NCI-H345 treated with DMSO at 0.1 percent for 48 hours (cell line): ENCODE results near the gene FRMD1.
A peak's percentile ranks its signal among the peaks of the same experiment; 100 is the strongest.

ENCODE experiments used
- DNase-seq: peaks from one replicate; lab custom pipeline; 2025; ENCODE audit not compliant: unreplicated experiment; lab: John Stamatoyannopoulos, UW

The FRMD1 gene

GRCh38 chr6:168096271-168096764, 17.3 kb upstream of the FRMD1 start:
- no peak for DNase-seq

DNA sequence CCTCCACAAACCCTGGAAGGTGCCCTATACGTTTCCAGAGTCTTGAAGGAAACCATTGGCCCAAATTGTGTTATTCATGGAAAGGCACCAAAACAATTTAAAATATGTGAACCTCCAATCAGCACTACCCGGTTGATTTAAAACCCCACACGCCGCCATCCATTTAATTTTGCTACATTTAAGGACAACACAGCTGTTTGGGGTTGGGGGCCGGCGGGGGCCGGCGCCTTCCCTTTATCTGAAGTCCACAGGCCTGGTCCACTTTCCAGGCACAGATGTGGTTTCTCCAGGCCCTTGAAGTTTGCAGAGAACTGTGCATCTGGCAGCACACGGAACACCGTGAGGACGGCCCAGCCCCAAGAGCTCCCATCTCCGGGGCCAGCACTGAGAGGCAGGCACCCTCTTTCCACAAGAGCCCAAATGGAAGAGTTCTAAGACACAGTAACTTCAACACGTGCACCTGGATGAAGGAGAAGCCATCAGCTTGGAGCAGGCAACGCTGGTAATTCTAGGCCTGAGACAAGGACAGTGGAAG, 16.8 kb upstream of the FRMD1 start:
- no peak for DNase-seq

DNA sequence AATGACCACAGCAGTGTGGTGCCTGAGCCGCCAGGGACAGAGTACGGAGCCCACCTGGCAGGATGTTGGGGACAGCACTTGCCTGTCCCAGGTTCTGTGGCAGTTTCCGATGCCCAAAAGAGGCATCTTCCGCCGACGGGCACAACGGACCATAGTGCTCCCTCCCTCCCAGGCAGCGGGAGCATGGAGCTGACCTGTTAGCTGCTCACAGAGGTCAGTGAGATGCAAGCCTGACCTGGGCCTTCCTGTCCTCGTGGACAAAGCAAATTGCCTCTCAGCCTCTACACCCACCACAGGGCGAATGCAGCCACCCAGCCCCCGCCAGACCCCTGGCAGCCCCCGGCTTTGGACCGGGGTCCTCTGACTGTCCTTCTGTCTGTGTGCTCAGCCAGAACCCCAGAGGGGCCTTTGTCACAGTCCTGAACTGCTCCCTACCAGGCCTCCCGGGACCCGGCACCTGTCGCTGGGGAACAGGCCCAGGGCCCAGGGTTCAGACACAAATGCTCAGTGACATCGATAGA, 16.2 kb upstream of the FRMD1 start:
- no peak for DNase-seq

DNA sequence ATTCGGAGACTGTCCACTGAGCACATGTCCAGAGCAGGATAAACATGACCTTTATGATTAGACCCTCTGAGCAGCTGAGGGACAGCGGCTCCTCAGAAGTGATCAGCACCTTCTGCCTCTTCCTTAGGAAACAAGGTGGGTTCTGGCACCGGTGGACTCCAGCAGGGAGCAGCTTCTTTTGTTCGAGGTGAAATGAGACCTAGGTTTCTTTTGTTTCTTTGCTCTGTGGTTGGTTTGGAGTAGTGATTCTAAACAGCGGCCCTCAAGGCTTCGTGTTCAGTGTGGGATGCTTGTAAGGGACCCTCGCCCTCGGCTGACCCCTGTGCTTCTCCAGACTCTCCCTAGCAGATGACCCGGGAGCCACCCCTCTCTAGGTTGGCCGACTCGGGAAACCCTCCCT, 14.6 kb upstream of the FRMD1 start:
- DNase-seq, result no peak

DNA sequence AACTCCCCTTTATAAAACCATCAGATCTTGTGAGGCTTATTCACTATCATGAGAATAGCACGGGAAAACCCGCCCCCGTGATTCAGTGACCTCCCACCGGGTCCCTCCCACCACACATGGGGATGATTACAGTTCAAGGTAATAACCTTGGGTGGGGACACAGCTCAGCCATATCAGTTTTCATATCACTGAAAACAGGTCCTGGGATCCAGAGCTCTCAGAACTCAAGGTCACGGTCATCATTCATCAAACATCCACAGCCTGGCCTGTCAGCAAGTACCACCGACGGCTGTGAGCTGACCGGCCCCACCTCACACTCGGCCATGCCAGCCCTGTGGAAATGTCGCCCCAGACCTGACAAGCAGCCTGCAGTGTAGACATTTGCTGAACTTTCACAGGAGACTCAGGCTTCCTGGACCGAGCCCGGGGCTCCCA, 14.1 kb upstream of the FRMD1 start:
- no peak for DNase-seq

- no peak for DNase-seq
Measured at GRCh38 chr6:168092541-168092940, 13.5 kb upstream of the FRMD1 start.

DNA sequence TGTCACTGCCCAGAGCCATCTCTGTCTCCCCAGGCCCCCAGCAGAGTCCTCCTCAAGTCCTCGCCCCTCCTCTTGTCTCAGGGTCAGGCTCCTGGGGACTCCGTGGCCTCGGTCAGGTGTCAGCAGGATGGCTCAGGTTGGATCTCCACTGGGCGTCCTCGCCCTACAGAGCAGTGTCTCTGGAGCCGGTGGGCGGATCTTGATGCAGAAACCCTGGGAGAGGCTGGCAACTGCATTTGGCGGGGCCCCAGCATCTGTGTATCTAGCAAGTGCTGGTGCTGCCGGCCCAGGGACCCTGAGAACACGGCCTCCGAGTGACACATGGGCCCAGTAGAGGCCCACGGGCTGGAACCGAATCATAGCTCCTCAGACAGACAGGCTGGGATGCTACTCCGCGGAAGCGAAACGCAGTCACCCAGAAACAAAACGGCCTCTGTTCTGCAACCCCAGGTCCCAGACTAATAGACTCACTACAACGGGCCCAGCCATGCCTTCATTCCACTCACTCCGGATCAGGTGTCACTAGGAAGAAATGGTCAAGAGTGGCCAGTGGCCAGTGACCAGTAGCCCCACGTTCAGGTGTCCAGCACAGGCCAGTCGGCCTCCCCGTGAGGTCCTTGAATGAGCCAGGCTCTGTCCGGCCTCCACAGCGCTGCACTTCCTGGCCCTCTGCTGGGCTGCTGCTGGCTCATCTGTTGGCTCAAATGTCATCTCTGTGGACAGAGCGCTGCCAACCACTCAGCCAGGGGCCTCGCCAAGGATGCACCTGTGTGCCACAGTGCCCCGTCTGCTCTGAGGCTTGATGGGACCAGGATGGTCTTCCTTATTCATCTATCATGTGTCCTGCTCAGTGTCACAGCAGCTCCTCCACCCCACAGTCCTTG, 12.6 kb upstream of the FRMD1 start:
- DNase-seq, result no peak

- no peak for DNase-seq
Measured at GRCh38 chr6:168090706-168091105, 11.7 kb upstream of the FRMD1 start.

DNA sequence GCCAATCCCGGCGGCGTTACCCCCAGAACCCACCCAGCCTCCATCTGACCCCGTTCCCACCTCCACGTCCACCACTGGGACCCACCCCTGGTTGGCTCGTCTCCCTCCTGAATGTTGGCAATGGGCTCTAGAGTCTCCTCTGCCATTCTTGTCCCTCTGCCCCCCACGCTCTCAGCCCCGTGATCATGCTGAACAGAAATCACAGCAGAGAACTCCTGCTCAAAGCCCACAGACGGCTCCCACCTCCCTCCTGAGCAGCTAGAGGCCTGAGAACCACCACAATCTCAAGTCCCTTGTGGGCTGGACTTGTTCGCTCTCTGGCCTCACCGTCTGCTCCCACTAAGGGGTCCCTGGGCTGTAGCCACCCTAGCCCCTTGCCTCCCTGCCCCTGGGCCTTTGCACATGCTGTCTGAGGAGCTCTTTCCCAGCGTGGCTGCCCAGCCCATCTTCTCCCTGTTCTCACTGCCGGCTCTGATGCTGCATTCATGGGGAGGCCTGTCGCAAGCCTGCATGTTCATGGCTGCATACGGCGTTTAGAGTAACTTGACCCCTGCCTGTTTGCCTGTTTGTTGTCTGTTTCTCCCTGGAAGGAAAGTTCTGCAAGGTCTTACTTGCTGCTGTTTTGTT, 11.2 kb upstream of the FRMD1 start:
- DNase-seq, result no peak

GRCh38 chr6:168089186-168090063, 10.4 kb upstream of the FRMD1 start:
- DNase-seq, result peak; percentile 90

DNA sequence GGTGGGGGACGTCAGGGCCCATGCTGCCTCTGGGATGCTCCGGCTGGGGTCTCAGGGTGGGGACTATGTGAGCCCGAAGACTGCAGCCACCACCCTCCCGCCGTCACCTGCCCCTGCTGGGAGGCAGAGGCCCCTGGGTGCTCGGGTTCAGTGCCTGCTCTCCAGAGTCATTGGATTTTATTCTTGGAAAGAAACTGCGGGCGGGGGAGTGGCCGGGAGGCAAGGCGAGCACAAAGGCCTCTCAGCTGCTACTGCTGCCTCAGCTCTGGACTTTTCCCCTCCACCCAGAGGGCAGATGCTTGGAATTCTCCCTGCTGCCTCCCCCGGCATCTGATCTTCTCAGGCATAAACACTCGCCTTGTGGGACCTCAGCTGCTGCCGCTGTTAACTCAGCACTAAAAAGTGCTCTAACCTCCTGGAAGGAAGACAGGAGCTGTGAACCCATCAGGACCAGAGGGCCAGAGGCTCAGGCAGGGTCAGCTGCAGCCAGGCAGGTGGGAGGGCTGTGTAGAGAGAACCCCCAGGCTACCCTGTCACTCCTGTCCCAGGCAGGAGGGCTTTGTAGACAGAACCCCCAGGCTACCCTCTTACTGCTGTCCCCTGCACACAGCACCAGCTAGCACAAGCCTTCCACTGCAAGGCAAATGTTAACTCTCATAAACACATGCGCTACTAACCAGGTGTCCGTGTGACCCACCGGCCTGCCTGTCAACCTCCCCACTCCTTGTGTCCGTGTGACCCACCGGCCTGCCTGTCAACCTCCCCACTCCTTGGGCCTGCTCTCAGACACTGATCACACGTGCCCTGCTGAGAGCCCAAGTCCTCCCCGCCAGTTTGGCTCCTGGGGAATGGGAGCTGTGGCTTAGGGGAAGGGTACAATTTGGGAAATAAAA, 9.4 kb upstream of the FRMD1 start:
- peak; percentile 38 for DNase-seq

GRCh38 chr6:168087436-168088160, 8.6 kb upstream of the FRMD1 start:
- DNase-seq, result no peak

DNA sequence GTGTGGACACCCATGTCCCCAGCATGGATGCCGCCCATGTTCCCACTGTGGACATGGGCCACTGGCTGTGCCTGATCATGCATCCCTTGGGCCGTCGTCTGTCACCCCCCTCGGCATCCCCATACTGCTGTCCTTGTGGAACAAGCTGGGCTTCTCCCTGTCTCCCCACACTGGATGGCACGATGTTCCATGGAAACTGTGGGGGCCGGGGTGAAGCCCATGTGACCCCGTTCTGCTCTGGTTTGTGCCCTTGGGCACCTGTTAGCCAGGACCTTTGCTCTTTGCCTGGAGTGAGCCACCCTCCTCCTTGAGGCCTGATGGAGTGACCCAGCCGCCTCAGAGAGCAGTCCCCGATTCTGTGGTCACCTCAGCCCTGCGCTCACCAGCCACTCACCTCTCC, 7.6 kb upstream of the FRMD1 start:
- no peak for DNase-seq

DNA sequence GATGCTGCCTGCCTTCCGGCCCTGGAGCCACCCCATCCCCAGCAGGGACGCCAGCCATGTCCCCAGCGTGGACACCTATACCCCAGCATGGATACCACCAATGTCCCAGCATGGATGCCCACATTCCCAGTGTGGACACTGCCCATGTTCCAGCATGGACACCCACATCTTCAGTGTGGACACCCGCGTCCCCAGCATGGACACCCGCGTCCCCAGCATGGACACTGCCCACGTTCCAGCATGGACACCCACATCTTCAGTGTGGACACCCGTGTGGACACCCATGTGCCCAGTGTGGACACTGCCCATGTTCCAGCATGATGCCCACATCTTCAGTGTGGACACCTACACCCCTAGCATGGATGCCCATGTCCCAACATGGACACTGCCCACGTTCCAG, 7.1 kb upstream of the FRMD1 start:
- DNase-seq, result no peak

DNA sequence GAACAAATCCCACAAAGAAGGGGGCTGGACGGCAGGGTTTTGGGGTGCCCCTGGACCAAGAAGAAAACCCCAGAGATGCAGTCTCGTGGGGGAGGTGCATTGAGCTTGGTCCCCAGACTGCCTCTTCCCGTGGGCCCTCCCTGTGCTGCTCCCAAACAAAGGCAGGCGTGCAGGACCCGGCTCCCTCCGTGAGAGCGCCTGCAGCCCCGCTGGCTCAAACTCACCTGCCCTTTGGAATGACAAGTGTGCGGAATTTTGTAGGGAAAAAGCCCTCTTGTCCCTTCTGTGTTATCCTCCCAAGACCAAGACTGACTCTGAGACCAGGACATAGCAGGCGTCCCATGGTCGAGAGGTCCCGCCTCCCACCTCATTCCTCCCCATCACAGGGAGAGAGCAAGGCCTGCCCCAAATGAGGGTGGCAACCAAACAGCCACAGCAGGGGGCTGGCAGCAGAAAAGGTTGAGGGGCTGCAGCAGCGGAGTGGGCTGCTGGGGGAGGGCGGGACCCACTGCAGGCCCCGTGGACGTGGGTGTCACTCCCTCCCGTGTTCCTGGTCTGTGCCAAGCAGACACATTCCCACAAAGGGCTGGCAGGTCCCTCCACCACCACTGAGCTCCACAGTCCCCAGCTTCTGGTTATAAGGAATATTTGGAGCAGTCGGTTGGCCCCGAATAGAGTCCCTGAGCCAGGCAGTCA, 5.6 kb upstream of the FRMD1 start:
- no peak for DNase-seq

- DNase-seq, result no peak
Measured at GRCh38 chr6:168083514-168083885, 4.5 kb upstream of the FRMD1 start.

DNA sequence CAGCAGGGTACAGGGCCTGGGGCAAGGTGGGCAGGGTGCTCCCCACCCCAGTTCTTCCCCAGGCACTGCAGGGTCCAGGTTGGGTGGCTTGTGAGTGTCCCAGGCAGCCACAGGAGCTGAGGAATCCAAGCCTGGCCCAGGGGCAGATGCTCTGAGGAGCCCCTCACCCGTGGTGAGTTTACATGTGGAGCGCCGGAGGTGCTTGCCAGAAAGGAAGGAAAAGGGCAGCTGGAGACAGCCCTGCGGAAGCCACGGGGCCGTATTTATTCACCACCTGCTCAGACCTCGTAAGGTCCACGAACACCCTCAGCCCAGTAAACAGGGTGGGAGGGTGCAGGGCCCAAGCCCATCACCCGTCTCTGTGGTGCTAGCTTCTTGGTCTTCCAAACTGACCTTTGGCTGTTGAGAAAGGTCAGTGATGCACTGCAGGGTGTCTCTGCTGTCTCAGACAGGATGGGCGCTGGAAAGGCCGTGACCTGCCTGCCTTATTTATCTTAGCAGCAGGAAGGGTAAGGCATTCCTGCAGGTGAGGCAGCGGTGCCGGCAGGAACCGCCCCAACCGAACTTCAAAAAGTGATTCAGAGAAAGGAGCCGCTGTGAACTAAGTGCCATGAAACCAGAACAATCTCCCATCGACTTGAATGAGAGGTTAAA, 4.0 kb upstream of the FRMD1 start:
- no peak for DNase-seq

DNA sequence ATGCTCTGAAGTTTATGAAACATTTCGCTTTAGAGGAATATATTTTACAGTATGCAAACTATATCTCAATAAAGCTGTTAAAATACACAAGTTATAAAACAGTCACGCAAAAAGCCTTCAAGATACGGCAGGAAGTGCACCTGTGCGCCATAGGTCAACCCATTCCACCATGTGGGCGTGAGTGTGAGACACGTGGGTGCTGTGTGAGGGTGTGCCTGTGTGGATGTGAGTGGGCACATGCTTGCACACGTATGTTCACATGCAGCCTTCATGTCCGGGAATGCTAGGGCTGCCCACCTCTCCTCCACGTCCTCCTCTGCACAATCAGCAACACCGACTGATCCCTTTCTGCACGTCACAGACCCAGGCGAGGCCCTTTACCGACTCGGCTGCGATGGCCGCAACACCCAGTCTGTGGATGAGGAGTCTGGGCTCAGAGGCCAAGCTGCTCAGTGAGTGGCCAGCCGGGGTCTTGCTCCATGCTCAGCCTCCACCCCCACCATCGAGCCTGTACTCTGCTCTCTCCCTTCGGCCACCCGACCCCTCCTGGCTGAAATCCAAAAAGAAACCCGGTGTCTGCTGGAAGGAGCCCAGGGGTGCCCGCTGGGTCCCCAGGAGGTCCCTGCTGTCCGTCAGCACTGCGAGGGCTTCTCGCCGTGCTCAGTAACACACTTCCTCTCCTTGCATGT, 3.0 kb upstream of the FRMD1 start:
- no peak for DNase-seq
